IPS-NIHi7 (cell line): ENCODE results near the gene WIPF1.

Experiments
- DNase-seq: peaks from one replicate; pipeline ENCODE4 v3.0.0; 2012; ENCODE audit warnings: mixed read lengths; ENCODE audit errors: extremely low spot score

Gene WIPF1, protein sequence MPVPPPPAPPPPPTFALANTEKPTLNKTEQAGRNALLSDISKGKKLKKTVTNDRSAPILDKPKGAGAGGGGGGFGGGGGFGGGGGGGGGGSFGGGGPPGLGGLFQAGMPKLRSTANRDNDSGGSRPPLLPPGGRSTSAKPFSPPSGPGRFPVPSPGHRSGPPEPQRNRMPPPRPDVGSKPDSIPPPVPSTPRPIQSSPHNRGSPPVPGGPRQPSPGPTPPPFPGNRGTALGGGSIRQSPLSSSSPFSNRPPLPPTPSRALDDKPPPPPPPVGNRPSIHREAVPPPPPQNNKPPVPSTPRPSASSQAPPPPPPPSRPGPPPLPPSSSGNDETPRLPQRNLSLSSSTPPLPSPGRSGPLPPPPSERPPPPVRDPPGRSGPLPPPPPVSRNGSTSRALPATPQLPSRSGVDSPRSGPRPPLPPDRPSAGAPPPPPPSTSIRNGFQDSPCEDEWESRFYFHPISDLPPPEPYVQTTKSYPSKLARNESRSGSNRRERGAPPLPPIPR

DNA sequence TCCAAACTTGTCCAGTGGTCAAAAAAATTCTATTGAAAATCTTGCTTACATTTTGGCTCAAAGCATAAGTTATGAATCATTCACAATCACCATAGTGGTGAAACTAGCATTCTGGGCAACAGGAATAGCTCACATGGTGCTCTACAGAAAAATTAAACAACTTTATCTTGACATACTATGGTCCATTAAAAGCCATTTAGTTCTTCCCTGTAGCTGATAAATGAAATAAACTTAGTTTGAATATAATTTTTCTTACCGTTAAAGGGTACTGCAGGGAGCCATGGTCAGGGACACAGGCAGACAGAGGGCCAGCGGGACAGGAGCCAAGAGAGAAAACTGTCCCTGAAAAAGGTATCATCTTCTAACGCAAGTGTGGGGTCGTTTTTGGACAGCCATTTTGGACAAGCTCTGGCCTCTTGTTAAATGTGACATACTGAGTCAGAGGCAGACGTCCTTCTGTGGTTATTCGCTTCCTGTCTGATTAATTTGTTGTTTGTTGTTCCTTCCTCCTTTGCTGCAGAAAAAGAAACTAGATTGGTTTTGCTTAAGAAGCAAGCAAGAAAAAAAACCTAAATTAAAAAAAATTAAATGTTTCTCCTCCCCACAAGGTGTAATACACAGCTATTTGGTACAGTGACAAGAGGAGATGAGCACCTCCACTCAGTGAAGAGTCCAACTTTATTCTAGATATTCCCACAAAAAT, at the start of gene WIPF1:
WIPF1 (minus strand) TSS at position 460 of the 703 bp plus-strand sequence. CDS start 12,231 bp downstream, outside the sequence.
- no peak for DNase-seq

DNA sequence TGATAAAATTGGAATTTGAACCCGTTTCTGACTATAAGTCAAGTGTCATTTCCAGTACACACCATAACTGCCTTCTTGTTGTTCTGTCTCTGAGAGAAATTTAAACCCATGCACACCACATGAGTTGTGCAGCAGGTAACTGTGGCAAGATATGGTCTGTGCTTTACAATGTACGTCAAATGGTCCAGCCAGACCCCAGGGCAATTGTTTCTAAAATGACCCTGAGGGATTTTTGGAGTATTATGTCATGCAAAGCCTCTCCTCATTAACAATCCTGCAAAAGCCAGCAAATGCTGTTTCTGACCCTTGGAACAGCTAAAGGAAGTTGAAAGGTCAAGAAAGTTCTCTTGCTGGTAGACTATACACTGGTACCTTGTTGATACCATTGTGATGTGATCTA, 47.7 kb upstream of the WIPF1 start:
- DNase-seq, result no peak

DNA sequence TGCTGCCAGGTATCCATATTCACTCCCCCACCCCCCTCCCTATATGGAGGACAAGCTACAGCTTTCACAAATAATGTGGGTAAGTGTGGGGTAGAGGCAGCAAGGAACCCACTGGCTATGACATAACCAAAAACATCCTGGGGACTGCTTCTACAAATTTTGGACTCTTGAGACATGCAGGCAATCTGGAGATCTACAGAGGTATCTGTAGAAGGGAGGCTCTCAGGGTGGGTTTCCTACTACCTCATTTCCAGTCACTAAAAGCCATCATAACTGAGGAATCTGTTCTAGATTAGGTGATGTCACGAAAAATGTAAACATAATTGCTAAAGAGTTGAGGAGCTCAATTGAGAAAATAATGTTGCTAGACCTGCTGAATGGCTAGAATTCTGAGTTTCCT, 46.8 kb upstream of the WIPF1 start:
- no peak for DNase-seq

DNA sequence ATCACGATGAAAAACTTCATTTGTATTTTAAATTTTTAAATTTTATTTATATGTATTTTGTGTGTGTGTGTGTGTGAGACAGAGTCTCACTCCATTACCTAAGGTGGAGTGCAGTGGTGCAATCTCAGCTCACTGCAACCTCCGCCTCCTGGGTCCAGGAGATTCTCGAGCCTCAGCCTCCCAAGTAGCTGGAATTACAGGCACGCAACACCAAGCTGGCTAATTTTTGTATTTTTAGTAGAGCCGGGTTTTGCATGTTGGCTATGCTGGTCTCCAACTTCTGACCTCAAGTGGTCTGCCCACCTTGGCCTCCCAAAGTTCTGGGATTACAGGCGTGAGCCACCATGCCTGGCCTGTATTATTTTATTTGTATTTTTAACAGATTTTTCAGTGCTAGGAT, 45.8 kb upstream of the WIPF1 start:
- no peak for DNase-seq

DNA sequence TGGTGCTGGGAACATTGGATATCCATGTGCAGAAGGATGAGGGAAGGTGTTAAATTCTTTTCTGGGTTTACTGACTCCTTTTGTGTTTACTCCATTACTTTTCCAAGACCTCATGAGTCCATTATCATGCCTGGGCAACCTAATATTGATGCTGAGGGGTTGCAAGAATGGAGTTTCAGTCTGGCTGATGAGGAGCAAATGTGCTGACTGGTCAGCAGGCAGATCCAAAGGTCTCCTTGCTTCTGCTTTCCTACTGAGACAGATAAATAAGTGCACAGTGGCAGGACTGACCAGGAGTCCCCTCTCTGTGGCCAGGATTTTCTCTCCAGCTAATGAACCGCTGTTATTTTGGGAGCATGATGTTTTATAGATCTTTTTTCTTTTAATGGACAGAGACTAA, 43.6 kb upstream of the WIPF1 start:
- DNase-seq, result no peak

DNA sequence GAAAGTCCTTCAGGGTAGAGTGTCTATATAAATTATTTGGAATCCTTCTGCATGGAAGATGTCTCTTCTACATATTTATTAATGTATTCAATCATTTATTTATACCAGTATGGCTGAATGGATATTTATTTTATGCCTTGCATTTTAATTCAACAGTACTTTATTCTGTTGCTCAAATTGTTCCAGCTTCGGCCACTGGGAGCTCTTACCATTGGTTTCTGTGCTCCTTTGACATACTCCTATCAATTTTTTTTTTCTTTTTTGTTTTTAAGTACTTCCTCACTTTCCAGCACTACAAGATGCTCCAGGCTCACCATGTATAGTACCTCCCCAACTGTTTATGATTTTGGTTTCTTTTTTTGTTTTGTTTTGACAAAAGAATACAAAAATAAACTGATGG, 39.4 kb upstream of the WIPF1 start:
- DNase-seq, result no peak

DNA sequence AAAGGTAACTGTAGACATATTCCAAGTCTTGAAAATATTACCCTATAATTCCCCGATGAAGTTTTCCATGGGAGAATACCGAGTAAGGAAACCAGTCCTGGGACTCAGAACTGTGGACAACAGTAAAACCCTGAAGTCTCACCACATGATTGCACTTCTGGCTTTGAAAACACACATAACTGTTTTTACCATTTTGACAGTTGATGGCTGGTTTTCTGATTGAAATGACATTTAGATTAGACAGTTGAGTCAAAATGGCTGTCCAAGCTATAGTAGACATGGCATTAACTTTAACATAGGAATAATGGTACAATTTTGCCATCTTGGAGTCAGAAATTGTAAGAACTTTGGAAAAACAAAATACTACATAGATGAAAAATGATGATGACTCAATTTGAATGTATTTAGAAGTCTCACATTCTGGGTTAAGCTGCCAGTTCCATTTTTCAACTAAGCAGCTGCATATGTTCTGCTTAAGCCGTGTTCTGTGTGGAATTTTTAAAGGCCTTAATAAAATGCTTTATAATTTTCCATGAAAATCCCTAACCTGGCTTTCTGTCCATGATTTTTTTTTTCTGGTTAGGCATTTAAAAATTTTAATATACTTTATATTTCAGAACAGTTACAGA, 38.3 kb upstream of the WIPF1 start:
- no peak for DNase-seq

DNA sequence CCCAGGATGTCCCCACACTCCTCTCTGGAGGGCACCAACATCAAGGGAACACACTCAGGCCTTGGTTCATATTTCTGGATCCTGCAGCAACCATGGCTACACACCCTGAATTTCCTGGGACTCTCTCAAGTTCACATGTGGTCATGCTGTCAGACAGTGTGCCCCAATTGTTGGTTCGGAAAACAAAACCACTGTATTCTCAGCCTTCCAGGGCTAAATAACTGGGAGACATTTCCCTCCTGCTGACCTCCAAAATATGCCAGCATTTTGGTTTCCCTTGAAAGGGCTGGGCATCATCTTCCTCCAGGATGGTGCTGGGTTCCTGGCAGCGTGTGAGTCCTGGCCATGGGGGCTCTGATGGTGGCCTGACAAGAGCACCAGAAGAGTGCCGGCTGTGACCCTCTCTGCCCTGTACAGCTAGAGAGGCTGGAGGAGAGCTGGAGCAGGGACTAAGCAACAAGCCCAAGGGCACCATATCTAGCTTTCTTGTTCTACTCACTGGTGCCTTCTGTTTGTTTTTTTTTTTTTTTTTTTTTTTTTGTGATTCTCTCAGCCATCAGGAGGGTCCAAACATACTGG, 37.5 kb upstream of the WIPF1 start:
- no peak for DNase-seq

DNA sequence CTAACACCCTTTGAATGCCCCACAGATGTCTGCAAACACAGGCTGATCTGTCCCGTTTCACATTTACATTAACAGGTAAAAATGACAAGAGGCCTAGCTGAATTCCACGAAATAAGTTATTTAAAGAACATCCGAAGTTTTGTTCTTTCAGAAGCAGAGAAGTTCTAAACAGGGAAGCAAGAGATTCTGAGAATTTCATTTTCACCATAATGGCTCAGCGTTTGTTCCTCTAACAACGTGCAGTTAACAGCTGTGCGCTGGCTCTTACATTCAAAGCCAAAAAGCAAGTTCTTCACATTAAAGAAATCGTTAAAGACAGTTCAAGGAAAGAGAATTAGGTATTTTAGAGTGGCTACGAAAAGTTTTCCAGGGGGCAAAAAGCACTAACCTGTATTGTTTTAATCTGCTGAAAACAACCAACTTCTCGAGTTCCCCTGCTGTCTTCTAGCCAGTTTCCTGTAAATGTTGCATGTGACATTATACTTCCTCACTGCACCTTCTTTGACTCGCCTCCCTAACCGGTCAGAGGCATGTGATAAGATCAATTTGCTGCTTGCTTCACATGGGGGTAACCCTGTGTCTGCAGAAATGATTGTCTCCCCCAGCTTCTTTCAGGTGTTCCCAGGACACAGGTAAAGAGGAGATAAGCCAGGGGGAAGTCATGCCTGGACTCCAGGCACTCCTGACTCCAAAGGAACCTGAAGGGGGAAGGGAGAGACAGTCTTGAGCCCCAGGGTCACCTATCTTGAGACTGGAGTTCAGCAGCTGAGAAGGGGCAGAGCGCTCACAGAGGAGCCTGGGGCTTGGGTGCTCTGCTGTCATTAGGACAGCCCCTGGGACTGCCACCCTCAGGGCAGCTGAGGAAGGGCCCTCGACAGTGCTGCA, 36.8 kb upstream of the WIPF1 start:
- no peak for DNase-seq

DNA sequence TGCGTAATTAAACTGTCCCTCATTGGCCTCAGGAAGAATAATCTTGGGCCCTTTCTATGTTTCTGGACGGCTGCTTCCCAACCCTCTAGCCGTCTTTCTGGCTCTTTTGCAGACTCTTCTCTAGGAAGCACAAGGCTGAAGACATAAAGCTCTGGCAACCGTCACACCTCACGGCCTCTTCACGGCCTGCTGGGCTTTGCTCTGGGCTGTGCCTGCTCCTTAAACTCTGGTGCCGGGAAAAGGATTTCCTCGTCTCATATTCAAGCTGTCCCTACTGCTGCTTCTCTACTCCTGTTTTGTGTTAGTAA, 36.0 kb upstream of the WIPF1 start:
- no peak for DNase-seq

DNA sequence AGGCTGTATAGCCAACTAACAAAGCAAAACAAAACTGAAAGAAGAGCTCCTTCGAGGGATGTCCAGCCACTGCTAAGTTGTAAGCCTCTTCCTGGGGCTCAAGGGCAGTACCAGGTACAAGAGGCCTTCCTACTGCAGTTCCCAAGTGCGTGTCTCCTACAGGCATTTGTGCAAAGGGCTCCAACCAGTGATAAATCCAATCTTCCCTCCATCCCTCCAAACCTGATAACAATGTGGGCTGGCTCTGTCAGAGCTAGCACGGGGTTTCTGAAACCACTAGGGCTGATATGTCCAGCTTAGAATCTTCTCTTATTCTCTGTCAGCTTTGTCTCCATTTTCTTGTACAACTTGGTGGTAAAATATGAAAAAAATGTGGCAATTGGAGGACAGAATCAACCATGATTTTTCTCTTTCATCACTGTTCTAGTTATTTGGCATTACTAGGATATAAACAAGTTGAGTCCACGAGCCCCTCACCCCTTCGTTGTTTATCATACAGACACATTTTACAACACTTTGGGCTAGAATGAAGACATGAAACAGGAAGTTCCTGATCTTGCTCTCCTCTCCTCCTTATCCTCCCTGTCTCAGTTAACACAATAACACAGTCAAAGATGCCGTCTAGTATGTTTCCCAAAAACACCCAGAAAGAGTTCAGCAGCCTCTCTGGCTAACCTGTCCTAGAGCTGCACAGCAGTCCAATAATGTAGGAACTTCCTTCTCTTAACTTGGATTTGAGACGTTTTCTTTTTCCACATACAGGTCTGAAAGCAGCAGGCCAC, 35.4 kb upstream of the WIPF1 start:
- DNase-seq, result no peak

DNA sequence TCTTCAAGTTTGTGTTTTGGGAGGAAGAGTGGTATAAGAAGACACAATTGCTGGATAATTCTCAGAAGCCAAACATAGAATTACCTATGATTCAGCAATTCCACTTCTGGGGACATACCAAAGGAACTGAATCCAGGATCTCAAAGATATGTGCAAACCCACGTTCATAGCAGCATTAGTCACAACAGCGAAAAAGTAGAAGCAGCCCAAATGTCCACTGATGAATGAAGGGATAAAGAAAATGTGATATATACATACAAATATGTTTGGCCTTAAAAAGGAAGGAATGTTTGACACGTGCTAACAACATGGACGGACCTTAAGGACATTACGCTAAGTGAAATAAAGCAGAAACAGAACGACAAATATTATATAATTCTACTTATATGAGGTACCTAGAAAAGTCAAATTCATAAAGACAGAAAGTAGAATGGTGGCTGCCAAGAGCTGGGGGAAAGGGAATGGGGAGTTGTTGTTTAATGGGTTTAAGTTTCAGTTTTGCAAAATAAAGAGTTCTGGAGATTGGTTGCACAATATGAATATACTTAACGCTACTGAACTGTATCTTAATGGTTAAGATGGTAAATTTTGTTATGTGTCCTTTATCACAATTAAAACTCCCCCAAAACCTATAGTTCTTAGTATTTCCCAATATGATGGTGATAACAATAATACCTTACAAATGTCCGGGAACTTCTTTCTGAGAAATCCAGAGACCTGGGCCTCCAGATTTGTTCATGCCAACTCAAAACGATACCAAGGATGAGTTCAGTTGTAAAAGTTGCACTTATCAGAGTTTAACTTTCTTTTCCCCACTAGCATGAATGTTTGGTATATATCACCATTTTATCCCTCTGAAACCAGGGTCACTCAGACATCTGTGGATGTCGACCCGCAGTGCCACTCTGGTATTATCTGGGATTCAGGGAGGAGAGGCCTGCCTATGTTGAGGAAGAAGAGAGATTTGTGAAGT, 33.7 kb upstream of the WIPF1 start:
- DNase-seq, result no peak

DNA sequence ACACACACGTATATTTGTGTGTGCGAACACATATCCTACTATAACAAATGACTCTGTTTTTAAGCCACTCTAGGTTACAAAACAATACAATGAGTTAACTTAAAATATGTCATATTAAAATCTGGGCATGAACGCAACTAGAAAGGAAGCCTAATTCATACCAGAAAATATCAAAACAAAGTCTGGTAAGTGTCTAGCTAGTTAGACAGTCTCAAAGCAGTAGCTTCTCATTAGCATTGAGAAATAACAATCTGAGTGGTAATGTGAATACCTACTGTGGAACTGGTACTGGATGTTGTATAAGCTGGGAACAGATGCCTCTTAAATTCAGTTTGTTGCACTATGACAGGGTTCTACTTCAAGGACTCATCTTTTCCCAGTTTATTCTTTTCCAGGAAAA, 32.5 kb upstream of the WIPF1 start:
- no peak for DNase-seq

DNA sequence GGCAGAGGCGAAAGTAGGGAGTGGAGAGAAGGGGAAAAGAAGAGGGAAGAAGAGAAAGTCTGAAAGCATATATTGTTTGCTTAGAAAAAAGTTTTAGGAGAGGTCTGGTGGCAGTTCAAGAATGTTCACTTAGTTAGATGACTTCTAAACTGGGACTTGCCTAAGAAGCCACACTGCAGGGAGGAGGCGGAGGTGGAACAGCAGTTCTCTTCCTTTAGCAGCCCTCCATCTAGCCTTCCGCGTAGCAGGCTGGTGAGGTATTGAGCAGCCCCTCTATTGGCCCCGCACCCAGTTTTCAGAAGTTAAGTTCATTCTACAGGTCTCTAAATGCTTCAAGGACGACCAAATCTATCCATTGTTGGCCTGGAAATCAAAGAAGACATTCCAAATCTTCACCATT, 31.9 kb upstream of the WIPF1 start:
- no peak for DNase-seq

DNA sequence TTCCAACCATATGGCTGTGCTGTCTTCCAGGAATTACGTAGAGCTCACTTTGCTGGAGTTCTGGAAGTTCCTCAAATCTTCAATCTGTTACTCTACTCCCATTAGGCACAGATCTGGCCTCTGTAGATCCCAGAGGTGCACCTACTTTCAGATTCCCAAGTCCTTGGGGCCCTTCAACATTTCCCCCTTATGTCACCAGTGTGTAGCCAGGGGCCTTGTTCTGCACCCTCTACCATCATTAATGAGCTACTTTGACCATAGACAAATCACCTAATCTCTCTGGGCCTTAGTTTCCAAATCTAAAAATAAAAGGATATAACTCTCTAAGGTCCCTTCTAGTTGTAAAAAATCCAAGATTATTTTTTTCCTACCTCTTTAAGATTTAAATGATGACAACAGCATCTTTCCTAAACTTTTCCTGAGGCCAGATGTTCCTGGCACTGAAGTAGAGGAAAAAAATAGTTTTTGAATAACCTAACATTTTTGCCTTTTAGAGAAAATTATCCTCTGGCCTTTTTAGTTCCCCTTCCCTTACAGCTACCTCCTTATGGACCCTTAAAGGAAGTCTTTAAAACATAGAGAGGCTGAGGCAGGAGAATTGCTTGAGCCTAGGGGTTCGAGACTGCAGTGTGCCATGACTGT, 31.0 kb upstream of the WIPF1 start:
- DNase-seq, result no peak

DNA sequence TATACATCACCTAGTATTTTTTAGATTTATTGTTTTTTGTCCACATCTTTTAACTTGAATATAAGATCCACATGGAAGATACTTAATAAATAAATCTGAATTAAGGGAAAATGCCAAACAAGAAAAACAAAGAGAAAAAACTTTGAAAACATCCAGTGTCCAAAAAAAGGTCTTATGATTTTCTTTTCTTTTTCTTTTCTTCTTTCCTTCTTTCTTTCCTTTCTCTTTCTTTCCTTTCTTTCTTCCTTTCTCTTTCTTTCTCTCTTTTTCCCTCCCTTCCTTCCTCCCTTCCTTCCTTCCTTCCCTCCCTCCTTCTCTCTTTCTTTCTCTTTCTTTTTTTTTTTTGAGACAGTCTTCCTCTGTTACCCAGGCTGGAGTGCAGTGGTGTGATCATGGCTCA, 29.6 kb upstream of the WIPF1 start:
- no peak for DNase-seq

DNA sequence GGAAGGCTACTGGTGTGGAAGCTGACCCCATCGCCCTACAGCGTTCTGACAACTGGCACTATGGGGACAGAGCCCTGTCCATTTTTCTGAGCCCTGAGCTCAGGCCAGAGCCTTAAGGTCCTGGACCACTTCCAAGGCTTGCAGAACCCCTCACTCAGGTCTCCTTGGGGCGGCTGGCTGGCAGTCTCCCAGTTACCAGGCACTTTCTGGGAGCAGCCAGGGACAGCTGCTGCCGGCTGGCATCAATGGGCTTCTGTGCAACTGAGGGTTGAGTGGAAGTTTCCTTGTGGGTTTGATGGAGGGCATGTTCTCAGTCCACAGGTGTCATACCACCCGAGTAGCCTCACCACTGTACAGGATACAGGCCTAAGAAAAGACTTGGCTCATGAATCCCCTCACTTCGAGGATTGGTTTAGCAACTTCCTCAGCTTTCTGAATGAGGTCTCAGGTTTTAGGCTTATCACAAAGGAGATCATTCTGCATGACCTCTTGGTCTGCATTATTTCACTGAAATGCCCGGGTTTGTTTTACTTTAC, 27.4 kb upstream of the WIPF1 start:
- no peak for DNase-seq

DNA sequence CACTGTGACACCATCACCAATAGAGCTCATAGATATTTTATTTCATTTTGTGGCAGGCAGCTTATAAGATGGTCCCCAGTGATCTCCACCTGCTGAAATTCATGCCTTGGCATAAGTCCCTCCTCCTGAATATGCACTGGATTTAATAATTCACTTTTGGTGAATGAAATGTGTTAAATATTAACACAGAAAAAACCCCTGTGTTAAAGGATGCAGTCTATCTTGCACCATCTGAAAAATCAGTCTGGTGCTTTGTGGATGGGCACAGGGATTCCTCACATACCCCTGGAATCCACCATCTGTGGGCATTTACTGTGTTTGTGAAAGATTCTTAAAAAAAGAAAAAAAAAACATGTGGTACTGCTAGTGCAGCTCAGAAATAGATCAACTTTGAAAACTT, 26.1 kb upstream of the WIPF1 start:
- no peak for DNase-seq
